GM12878 (cell line): ENCODE measurements around the gene FLYWCH2. TPM values are rescaled to one million over a fixed set of nuclear protein-coding genes. Genes with fewer than 3 reads are reported as not detected.

Experiments used
- ATAC-seq: fragments of 200-7000 bp; cut with Tn5 transposase; 3 replicates; pipeline ENCODE4 v1.9.1; 2020; ENCODE audit warnings: mild to moderate bottlenecking, moderate library complexity
- BruUV-seq: library from RNA; stranded (reverse); fragments of 400-500 nt; replicated peaks from 2 replicates; lab custom pipeline; 2021; lab: Mats Ljungman, UMichigan
- CTCF ChIA-PET: fragments of 300-600 bp; sonication (Branson Sonifier 250); formaldehyde crosslinking; extraction: SDS; loops from one replicate; lab custom pipeline; 2021; ENCODE audit warnings: inconsistent platforms; lab: Yijun Ruan, JAX
- POLR2A ChIA-PET: fragments of 350-600 bp; formaldehyde crosslinking; extraction: SDS; loops from one replicate; lab custom pipeline; 2021; ENCODE audit warnings: inconsistent platforms; lab: Charles Lee
- RAD21 ChIA-PET: fragments of 300-600 bp; sonication (Branson Sonifier 250); formaldehyde crosslinking; loops from one replicate; lab custom pipeline; 2023; ENCODE audit warnings: antibody characterized with exemption; ENCODE audit not compliant: unreplicated experiment; lab: Charles Lee
- SMC1A ChIA-PET: fragments of 300-600 bp; sonication (Branson Sonifier 250); formaldehyde crosslinking; loops from one replicate; lab custom pipeline; 2023; ENCODE audit not compliant: unreplicated experiment, uncharacterized antibody; lab: Charles Lee
- DNase-seq: peaks from one replicate; pipeline ENCODE4 v3.0.0-alpha.2; 2011; ENCODE audit warnings: low read depth, low spot score
- FAIRE-seq: peaks from 3 replicates; lab custom pipeline; 2011; peaks lifted over from hg19 to GRCh38; lab: Jason Lieb, UNC
- H2AFZ ChIP-seq: 2 replicates; pipeline ENCODE4 v1.6.0; 2011; ENCODE audit warnings: low read depth, low read length, control low read depth; ENCODE audit not compliant: control insufficient read depth
- H3K27ac ChIP-seq: 2 replicates; pipeline ENCODE4 v1.5.1; 2011; ENCODE audit warnings: control low read depth; ENCODE audit not compliant: control insufficient read depth, insufficient read depth
- H3K27me3 ChIP-seq, 2 experiments: replicated peaks in 1 of 2; 2 replicates each; pipeline versions ENCODE4 v1.6.0 to v1.6.1; 2011; ENCODE audit warnings: low read length in 1 of 2; ENCODE audit not compliant: control insufficient read depth in 2 of 2, insufficient read depth in 2 of 2
- H3K36me3 ChIP-seq, 2 experiments: 2 replicates each; pipeline ENCODE4 v1.5.1; 2011; ENCODE audit warnings: low read length in 1 of 2; ENCODE audit not compliant: control insufficient read depth in 2 of 2, insufficient read depth in 2 of 2
- H3K4me1 ChIP-seq: 2 replicates; pipeline ENCODE4 v1.6.1; 2011; ENCODE audit warnings: mild to moderate bottlenecking, low read length, moderate library complexity, mixed read lengths; ENCODE audit not compliant: control insufficient read depth, insufficient read depth
- H3K4me2 ChIP-seq: 2 replicates; pipeline ENCODE4 v1.6.0; 2011; ENCODE audit warnings: control low read depth; ENCODE audit not compliant: control insufficient read depth, insufficient read depth
- H3K4me3 ChIP-seq: fragments of 200-600 bp; sonication (generic); 2 replicates; pipeline ENCODE4 v1.5.1; 2016
- H3K79me2 ChIP-seq: 2 replicates; pipeline ENCODE4 v1.6.0; 2011; ENCODE audit warnings: low read length; ENCODE audit not compliant: control insufficient read depth, insufficient read depth
- H3K9ac ChIP-seq: 2 replicates; pipeline ENCODE4 v1.8.0; 2011; ENCODE audit warnings: low read length, control low read depth, mixed read lengths; ENCODE audit not compliant: control insufficient read depth, insufficient read depth
- H3K9me3 ChIP-seq: replicated peaks from 3 replicates; pipeline ENCODE4 v1.5.1; 2011; ENCODE audit warnings: mild to moderate bottlenecking, low read length; ENCODE audit not compliant: control insufficient read depth, insufficient read depth
- H4K20me1 ChIP-seq: 2 replicates; pipeline ENCODE4 v1.6.0; 2011; ENCODE audit not compliant: control insufficient read depth, insufficient read depth
- BACH1 ChIP-seq: fragments of 450-650 bp; IDR thresholded peaks from 2 replicates; pipeline ENCODE4 v1.6.1; 2017; ENCODE audit warnings: mild to moderate bottlenecking, borderline replicate concordance
- HDAC2 ChIP-seq: fragments of 200-600 bp; sonication (generic); IDR thresholded peaks from 2 replicates; pipeline ENCODE4 v1.6.1; 2017
- KAT2A ChIP-seq: conservative IDR thresholded peaks from 2 replicates; pipeline ENCODE4 v1.6.1; 2011; ENCODE audit warnings: low read depth, low read length; ENCODE audit not compliant: control insufficient read depth
- WGBS: methylation state at CpG from one replicate; pipeline ENCODE4 v1.1.6; 2016; ENCODE audit warnings: low lambda C conversion rate; ENCODE audit not compliant: insufficient replicate concordance, insufficient coverage; ENCODE audit errors: missing lambda C conversion rate; 5-methylcytosine and 5-hydroxymethylcytosine counted together
- in situ Hi-C: fragments of 300-500 bp; cut with MboI; formaldehyde crosslinking; loops from 9 replicates; pipeline ENCODE4 v1.14.3; 2018; ENCODE audit warnings: mixed read lengths
- intact Hi-C: fragments of 100-400 bp; cut with micrococcal nuclease; formaldehyde crosslinking; loops from one replicate; pipeline ENCODE4 v1.14.2; 2022; ENCODE audit not compliant: unreplicated experiment
- polyA plus RNA-seq, 11 experiments: library from polyadenylated mRNA; depleted of rRNA in 4 of 11; unstranded in 6 of 11; stranded (reverse) in 5 of 11; fragments of >200 nt; fragmentation: Nextera tagmentation in 4 of 11; fragmentation: Illumina TruSeq in 1 of 11; extraction: Ambion mirVana in 4 of 11; extraction: Trizol in 1 of 11; gene quantifications; 1 replicate in 1 of 11; 2 replicates in 10 of 11; pipeline versions ENCODE4 v1.2.1 to v1.2.3, GENCODE V29; 2011 to 2016; ENCODE audit warnings: inconsistent platforms in 2 of 11, missing spikeins in 2 of 11, low read depth in 1 of 11
- total RNA-seq, 4 experiments: library from RNA; depleted of rRNA in 3 of 4; stranded (reverse); fragments of >200 nt in 3 of 4; fragmentation: Illumina TruSeq in 1 of 4; extraction: Trizol in 1 of 4; gene quantifications; 2 replicates each; pipeline versions ENCODE4 v1.2.1 to v1.2.3, GENCODE V29; 2013 to 2021
- TF ChIP-seq, protein P1 (sequence below): fragments of 450-650 bp; IDR thresholded peaks from 2 replicates; pipeline ENCODE4 v1.6.1; 2017; ENCODE audit warnings: borderline replicate concordance

FLYWCH2 gene
- total and polyA plus RNA-seq, 10 of the 15 experiments (the other 5 are each of a cell fraction or from before 2014, with no cell fraction given): 0.27 to 43.1 (median 17.7) TPM

DNA sequence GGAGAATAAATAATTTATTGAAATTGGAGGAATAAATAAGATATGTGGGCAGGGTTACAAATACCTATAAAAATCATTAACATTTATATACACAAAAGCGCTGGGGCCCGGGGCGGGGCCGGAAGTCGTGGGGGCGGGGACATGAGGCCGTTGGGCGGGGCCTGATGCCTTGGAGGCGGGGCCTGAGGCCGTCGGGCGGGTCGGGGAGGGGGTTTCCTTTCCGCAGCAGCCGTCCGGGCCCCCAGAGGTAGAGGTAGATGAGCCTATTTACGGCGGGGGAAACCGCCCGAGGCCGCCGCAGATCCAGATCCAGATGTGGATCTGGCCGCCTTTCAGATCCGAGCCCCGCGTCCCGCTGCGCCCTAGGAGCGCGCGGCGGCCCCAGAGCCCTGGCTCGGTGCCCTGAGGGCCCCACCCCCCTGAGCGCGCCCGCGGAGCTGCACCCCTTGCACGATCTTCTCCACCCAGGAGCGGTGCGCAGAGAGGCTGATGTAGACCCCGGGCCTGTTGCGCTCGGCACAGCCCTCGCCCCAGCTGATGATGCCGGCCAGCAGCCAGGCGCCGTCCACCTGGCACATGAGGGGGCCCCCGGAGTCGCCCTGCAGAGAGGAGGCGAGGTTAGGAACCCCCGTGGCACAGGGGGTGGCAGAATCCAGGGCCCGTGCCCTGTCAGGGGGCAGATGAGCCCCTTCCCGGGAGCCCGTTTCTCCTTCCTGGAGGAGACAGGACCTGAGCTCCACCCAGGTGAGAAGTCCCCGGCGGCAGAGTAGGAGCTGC, 30.1 kb upstream of the FLYWCH2 start:
- intact Hi-C loops: loop anchor here (10.0 kb wide), 1 partner anchor 48 kb away; no protein-coding TSS in a partner anchor
- no peak for DNase-seq
- Histone ChIP-seq H3K36me3 (no peaks in the 10 kb centered on the region), H3K4me2 (no peak overlapping the region), H3K9me3 (peaks cover 3% of the 10 kb centered on the region; the same call in 2 of the 3 replicates), H4K20me1 (no peaks in the 10 kb centered on the region), H3K4me1 (no peaks in the 10 kb centered on the region), H3K4me3 (no peak overlapping the region), H3K27me3 (no peaks in the 10 kb centered on the region; a peak in 1 of 4 replicates), H2AFZ (no peak overlapping the region), H3K9ac (no peak overlapping the region), H3K27ac (no peak overlapping the region), H3K79me2 (no peaks in the 10 kb centered on the region)
- WGBS: 86% methylated on average over 20 of the region's 56 CpGs
- ChIA-PET SMC1A (no interaction called here), RAD21 (no interaction called here), POLR2A (no interaction called here), CTCF (interaction anchor here (0.7 kb wide), 1 partner anchor 14 kb away, joined by 3 read pairs; no protein-coding TSS in a partner anchor)
- in situ Hi-C loops: no loop called here
- FAIRE-seq: no peak
- ATAC-seq: no peak
- no TSS peak for BruUV-seq
- TF ChIP-seq, protein P1, sequence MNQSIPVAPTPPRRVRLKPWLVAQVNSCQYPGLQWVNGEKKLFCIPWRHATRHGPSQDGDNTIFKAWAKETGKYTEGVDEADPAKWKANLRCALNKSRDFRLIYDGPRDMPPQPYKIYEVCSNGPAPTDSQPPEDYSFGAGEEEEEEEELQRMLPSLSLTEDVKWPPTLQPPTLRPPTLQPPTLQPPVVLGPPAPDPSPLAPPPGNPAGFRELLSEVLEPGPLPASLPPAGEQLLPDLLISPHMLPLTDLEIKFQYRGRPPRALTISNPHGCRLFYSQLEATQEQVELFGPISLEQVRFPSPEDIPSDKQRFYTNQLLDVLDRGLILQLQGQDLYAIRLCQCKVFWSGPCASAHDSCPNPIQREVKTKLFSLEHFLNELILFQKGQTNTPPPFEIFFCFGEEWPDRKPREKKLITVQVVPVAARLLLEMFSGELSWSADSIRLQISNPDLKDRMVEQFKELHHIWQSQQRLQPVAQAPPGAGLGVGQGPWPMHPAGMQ: no peak
- TF ChIP-seq KAT2A (no peak), HDAC2 (no peak), BACH1 (no peak)
